ENCODE data around the gene GTF2F2. TPM values are rescaled to one million over a fixed set of nuclear protein-coding genes. Genes with fewer than 3 reads are reported as not detected.
"Not testable (repeated sequence)": the region's sequence is repeated elsewhere in the genome, so short reads cannot be mapped to it uniquely, and the experiment has no call there.

The GTF2F2 gene
- total RNA-seq, 1 donor from 2014 or later = 14.8 TPM

GRCh38 chr13:45178349-45179162 is 58.2 kb downstream of the GTF2F2 start:
- DNase-seq (ENCODE audit: low spot score) = no peak

GRCh38 chr13:45179428-45179827 is 59.1 kb downstream of the GTF2F2 start:
- no peak for DNase-seq (ENCODE audit: low spot score)

DNA sequence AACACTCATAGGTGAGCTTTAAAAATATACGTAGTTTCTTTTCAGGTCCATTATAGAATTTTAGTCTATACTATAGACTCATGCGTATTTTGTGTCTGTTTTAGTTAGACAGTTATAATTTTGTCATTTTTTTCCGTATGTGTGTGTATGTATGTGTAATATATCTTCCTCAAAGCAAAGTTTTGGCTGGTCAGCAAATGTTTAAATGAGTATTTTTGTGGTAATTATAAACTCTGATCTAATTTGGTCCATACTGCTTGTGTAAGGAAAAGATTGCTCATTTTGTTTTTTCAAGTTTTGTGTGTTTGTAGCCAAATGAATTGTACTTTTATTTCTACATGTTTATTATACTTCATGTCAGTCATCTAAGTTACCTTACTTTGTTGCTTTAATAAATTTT is 60.0 kb downstream of the GTF2F2 start:
- no peak for DNase-seq (ENCODE audit: low spot score)

GRCh38 chr13:45180713-45181601 is 60.6 kb downstream of the GTF2F2 start:
- no peak for DNase-seq (ENCODE audit: low spot score)

- DNase-seq (ENCODE audit: low spot score) = no peak
Measured at GRCh38 chr13:45184693-45185092, 64.4 kb downstream of the GTF2F2 start.

- no peak for DNase-seq (ENCODE audit: low spot score)
Measured at GRCh38 chr13:45185286-45185685, 65.0 kb downstream of the GTF2F2 start.

DNA sequence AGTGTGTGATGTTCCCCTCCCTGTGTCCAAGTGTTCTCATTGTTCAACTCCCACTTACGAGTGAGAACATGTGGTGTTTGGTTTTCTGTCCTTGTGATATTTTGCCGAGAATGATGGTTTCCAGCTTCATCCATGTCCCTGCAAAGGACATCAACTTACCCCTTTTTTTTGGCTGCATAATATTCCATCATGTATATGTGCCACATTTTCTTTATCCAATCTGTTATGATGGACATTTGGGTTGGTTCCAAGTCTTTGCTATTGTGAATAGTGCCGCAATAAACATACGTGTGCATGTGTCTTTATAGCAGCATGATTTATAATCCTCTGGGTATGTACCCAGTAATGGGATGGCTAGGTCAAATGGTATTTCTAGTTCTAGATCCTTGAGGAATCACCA is 68.8 kb downstream of the GTF2F2 start:
- not testable (repeated sequence) for DNase-seq (ENCODE audit: low spot score)

DNA sequence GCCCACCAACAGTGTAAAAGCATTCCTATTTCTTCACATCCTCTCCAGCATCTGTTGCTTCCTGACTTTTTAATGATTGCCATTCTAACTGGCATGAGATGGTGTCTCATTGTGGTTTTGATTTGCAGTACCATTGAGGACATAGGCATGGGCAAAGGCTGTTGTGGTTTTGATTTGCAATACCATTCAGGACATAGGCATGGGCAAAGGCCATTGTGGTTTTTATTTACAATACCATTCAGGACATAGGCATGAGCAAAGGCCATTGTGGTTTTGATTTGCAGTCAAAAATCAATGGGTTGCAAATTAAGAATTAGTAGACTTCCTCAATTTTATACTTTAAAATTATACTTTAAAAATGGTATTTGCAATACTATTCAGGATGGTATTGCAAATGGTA is 69.2 kb downstream of the GTF2F2 start:
- not testable (repeated sequence) for DNase-seq (ENCODE audit: low spot score)

DNA sequence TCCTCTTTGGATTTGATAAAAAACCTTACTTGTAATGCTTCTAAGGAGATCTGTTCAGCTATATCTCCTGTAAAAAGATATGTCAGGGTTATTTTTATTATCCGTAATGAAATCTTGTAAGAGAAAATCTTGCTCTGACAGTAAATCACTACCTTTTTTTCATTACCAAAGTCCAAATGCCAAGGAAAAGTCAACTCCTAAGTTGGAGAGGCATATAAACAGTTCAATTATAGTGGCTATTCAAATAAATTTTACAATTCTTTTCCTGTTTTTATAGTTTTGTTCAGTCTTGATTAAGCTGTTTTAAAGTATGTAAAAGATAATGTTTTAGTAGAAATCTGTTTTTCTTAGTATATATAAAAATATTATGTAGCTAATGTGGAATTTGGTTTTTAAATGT is 71.6 kb downstream of the GTF2F2 start:
- no peak for DNase-seq (ENCODE audit: low spot score)

DNA sequence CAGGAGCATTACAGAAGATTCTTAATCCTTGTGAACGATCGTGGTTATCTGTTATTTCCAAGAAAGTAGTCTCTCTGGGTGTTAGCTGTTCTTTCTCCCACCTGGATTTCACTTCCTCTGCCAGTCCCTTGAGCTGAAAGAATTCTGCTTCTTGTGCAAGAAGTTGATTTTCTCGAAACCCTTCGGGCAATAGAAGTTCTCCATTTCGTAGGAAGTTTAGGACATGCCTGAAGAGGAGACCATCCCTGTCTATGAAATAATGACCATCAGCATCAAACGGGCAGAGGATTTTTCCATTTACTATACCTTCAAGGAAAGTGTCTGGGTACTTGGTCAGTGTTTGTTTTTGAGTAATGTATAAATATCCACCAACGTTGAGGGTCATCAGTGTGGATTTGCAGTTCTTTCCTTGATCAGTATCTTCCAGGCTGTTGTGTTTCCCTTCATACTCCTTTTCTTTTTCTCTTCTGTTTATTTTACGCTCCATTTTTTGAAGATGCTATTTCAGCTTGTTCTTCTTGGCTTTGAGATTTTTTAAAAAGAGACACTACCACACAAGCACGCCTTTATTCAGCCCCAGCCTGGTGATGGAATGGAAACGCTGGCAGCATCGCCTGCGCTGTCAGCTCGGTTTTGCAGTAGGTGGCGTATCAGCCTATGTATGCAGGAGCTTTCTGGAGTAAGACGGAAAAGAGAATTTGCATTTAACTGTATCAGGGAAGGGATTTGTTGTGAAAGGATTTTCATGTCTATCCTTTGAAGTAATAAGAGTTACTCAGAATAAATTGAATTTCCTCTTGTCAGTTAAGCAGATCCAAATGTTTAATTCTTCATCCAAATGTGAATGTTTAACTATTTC is 74.0 kb downstream of the GTF2F2 start:
- DNase-seq (ENCODE audit: low spot score) = no peak

DNA sequence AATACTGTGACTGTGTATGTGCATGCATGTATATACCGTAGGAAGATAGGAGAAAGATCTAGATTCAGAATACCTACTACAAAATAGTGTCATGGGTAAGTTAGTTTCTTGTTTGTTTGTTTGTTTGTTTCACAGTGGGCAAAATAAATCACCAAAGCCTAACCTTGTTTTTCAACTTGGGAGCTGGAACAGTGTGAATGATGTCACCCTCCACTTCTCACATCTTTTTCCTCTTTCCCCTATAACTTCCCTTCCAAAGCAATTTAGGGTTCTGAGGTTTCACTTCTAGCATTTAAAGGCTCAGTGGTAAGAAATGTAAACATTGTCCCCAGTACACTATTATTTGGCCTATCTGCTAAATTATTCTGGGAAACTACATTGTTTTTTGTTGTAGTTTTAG is 75.1 kb downstream of the GTF2F2 start:
- DNase-seq (ENCODE audit: low spot score) = no peak

DNA sequence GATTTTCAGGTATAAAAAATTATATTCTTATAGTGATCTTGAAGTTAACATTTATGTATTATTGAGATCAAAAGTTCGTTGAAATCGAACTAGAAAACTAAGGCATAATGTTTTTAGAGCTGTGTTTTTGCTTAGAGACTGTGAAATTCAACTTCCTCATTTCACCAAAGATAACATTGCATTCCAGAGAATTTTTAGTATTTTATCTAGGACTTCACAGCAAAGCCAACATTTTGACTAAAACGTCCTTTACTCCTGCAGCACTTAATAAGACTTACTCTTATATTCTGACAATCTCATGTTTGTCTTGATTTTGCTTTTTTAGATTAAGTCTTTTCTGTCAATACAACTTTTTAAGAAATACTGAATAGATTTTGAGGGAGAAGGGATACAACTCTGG is 75.8 kb downstream of the GTF2F2 start:
- DNase-seq (ENCODE audit: low spot score) = no peak

DNA sequence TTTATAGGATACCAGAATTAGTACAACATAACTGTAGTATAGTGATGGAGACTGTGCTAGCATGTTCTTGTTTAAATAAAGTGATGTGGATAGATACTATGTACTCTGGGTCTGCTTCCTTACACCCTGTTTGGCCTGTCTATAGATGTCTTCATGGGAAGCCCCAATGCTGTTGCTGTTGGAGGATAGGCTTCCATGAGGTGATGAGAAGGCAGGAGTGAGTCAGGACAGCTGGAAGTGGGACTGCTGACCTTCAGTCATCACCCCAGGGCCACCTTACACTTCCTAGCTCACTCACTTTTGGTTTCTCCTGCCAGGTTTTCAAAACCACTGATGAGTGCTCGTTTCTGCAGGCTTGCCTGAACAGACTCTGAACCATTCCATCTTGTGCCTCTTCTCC is 76.3 kb downstream of the GTF2F2 start:
- no peak for DNase-seq (ENCODE audit: low spot score)

DNA sequence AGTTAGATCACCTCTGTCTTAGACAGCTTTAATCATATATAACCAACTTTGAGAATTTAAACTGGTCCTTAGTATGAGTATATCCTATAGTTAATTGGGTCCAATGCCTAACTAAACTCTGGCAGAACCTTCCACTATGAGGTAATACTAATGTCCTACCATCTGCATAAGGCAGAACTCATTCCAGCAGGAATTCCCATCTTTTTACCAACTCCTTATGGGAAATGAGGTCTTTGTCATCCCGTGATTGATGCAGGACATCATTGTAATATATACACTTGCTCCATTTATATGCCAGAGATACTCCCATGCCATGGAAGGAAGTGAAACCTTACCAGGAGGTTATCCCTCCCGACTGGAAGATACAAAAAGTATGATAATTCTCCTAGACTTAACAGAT is 77.7 kb downstream of the GTF2F2 start:
- DNase-seq (ENCODE audit: low spot score) = no peak

DNA sequence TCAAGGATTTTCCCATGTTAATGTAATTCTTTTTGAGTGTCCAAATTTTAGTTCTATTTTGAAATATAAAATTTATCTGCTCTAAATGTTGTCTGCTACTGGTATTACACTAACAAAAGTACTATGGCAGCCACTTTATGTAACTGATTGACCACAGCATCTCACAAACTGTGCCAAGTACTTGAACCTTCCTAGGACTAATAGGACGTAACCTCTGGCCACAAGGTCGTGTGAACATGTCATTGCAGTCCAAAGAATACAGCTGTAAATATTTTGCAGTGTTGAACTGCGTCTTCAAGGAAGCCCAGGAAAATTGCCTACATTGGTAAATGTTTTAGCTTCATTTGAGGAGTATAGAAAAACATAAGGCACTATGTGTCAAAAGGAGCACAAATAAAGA is 78.6 kb downstream of the GTF2F2 start:
- no peak for DNase-seq (ENCODE audit: low spot score)

GRCh38 chr13:45199711-45200110 is 79.4 kb downstream of the GTF2F2 start:
- DNase-seq (ENCODE audit: low spot score) = no peak

- DNase-seq (ENCODE audit: low spot score) = no peak
Measured at GRCh38 chr13:45200701-45201232, 80.5 kb downstream of the GTF2F2 start, which contains the start of gene KCTD4. KCTD4 (minus strand) TSS chr13:45201045; CDS start chr13:45194567, 6,478 bp downstream.

DNA sequence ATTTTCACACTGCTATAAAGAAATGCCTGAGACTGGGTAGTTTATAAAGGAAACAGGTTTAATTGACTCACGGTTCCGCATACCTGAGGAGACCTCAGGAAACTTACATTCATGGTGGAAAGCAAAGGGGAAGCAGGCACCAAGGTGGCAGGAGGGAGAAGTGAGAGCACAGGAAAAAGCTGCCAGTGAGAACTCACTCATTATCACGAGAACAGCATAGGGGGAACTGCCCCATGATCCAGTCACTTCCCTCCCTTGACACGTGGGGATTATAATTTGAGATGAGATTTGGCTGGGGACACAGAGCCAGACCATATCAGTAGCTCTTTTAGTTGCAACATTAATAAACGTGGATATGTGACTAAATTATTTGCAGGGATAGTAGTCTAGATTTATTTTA is 84.8 kb downstream of the GTF2F2 start:
- no peak for DNase-seq (ENCODE audit: low spot score)

- DNase-seq (ENCODE audit: low spot score) = no peak
Measured at GRCh38 chr13:45206340-45206739, 86.0 kb downstream of the GTF2F2 start.

GRCh38 chr13:45207319-45207718 is 87.0 kb downstream of the GTF2F2 start:
- DNase-seq (ENCODE audit: low spot score) = no peak

- no peak for DNase-seq (ENCODE audit: low spot score)
Measured at GRCh38 chr13:45208132-45208531, 87.8 kb downstream of the GTF2F2 start.
